ENCODE measurements around the gene FAF1. TPM values are rescaled to one million over a fixed set of nuclear protein-coding genes. Genes with fewer than 3 reads are reported as not detected.
A peak's percentile ranks its signal among the peaks of the same experiment; 100 is the strongest.

FAF1 gene
- total and polyA plus RNA-seq, 9 donors = 23.1 to 76.0 (median 57.1) TPM

GRCh38 chr1:50707824-50708223, 252.2 kb downstream of the FAF1 start:
- 98 to 99% (median 98%) methylated on average over 7 of the region's 7 CpGs for WGBS, 3 donors
- intact Hi-C loops (cut with DNase I) = loop anchor here in 1 of 4 donors (10.0 kb wide), 1 partner anchor 63 kb away; no protein-coding TSS in a partner anchor

GRCh38 chr1:50705699-50706098, 254.4 kb downstream of the FAF1 start:
- Histone ChIP-seq H3K9me3 (no peaks in the 10 kb centered on the region), H3K36me3 (no peaks in the 10 kb centered on the region), H3K4me3 (no peak overlapping the region), H3K27ac (no peak overlapping the region), H3K27me3 (no peaks in the 10 kb centered on the region), H3K4me1 (ENCODE audit: insufficient read depth) (peaks cover 3% of the 10 kb centered on the region)
- intact Hi-C loops (cut with DNase I) = loop anchor here in 1 of 4 donors (10.0 kb wide), 1 partner anchor 61 kb away; no protein-coding TSS in a partner anchor
- WGBS, 3 donors = 27 to 54% (median 29%) methylated on average over 2 of the region's 2 CpGs
- no peak for TF ChIP-seq POLR2A (IDR thresholded peaks at IDR 0.05)
- no peak for TF ChIP-seq EP300 (IDR thresholded peaks at IDR 0.05)
- no peak for TF ChIP-seq CTCF (IDR thresholded peaks at IDR 0.05)
- DNase-seq = no peak

More at GRCh38 chr1:50707824-50708223, 252.2 kb downstream of the FAF1 start:
- TF ChIP-seq POLR2A (IDR thresholded peaks at IDR 0.05) (no peak), CTCF (IDR thresholded peaks at IDR 0.05) (no peak), EP300 (IDR thresholded peaks at IDR 0.05) (no peak)
- H3K27ac ChIP-seq = no peak overlapping the region
- no peak overlapping the region for H3K4me3 ChIP-seq
- no peaks in the 10 kb centered on the region for H3K27me3 ChIP-seq
- peaks cover 3% of the 10 kb centered on the region for H3K4me1 ChIP-seq (ENCODE audit: insufficient read depth)
- DNase-seq = no peak
- H3K9me3 ChIP-seq = no peaks in the 10 kb centered on the region
- no peaks in the 10 kb centered on the region for H3K36me3 ChIP-seq

- Histone ChIP-seq H3K4me1 (ENCODE audit: insufficient read depth) (peaks cover 3% of the 10 kb centered on the region), H3K27me3 (no peaks in the 10 kb centered on the region), H3K36me3 (no peaks in the 10 kb centered on the region), H3K4me3 (no peak overlapping the region), H3K9me3 (no peaks in the 10 kb centered on the region), H3K27ac (no peak overlapping the region)
- intact Hi-C loops (cut with DNase I) = loop anchor here in 1 of 4 donors (10.0 kb wide), 1 partner anchor 60 kb away; no protein-coding TSS in a partner anchor
- WGBS, 3 donors = 0 to 3% (median 3%) methylated on average over 1 of the region's 1 CpG
- no peak for DNase-seq
- no peak for TF ChIP-seq CTCF (IDR thresholded peaks at IDR 0.05)
- TF ChIP-seq POLR2A (IDR thresholded peaks at IDR 0.05) = no peak
- TF ChIP-seq EP300 (IDR thresholded peaks at IDR 0.05) = no peak
Observed at GRCh38 chr1:50705041-50705440, 255.0 kb downstream of the FAF1 start.

GRCh38 chr1:50704126-50704525, 255.9 kb downstream of the FAF1 start:
- TF ChIP-seq POLR2A (IDR thresholded peaks at IDR 0.05) = no peak
- peak; percentile 14 to 42 (median 37) for TF ChIP-seq CTCF (IDR thresholded peaks at IDR 0.05)
- TF ChIP-seq EP300 (IDR thresholded peaks at IDR 0.05) = no peak
- Histone ChIP-seq H3K9me3 (no peaks in the 10 kb centered on the region), H3K4me3 (no peak overlapping the region), H3K4me1 (ENCODE audit: insufficient read depth) (peaks cover 3% of the 10 kb centered on the region), H3K27me3 (no peaks in the 10 kb centered on the region), H3K36me3 (no peaks in the 10 kb centered on the region), H3K27ac (no peak overlapping the region)
- no peak for DNase-seq
- intact Hi-C loops (cut with DNase I) = loop anchor here in 1 of 4 donors (10.0 kb wide), 1 partner anchor 59 kb away; no protein-coding TSS in a partner anchor
- WGBS, 3 donors = 26 to 29% (median 28%) methylated on average over 1 of the region's 1 CpG

Measured in ovary (tissue), 9 donors.